ENCODE data around the gene PRR36.

PRR36 gene

GRCh38 chr19:7879111-7879807, 5.1 kb upstream of the PRR36 start:
- DNase-seq (ENCODE audit: low read depth) = no peak
- no peak overlapping the region for H3K4me3 ChIP-seq (ENCODE audit: control insufficient read depth, low read depth, low read length)
- TF ChIP-seq CTCF (conservative IDR thresholded peaks at IDR 0.05; ENCODE audit: control insufficient read depth, insufficient read depth, low read depth, low read length) = no peak

DNA sequence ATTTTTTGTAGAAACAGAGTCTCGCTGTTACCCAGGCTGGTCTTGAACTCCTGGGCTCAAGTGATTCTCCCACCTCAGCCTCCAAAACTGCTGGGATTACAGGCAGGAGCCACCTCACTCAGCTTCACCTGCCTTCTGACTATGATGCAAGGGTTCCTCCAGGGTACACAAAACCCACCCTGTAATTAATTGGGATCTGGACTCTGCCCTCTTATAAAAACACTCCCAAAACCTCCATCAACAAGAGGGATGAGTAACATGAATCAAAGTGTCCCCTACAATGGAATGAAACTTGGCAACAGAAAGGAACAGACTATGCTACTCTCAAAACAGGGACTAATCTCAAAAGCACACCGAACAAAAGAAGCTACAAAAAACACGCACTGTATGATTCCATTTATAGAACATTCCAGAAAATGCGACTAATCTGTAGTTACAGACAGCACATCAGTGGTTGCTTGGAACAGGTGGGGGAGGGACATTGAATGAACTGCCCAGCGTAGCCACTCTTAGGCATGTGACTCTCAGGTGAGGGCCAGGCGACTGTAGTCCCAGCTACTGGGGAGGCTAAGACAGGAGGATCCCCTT, 3.2 kb upstream of the PRR36 start:
- no peak overlapping the region for H3K4me3 ChIP-seq (ENCODE audit: control insufficient read depth, low read depth, low read length)
- no peak for TF ChIP-seq CTCF (conservative IDR thresholded peaks at IDR 0.05; ENCODE audit: control insufficient read depth, insufficient read depth, low read depth, low read length)
- no peak for DNase-seq (ENCODE audit: low read depth)

DNA sequence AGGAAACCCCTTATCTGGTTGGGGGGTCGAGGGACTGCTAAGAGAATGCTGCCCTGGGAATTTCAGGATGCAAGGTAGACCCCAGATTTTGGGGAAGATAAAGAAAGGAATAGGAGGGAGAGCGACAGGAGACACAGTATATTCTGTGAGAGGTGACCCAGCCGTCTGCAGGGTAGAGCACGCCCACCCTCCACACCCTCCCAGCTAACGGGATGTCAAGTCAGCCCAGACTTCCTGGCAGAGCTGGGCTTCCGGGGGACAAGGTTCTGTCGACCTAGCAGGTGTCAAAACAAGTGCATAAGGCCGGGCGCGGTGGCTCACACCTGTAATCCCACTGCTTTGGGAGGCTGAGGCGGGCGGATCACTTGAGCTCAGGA, 695 bp upstream of the PRR36 start:
- H3K4me3 ChIP-seq (ENCODE audit: control insufficient read depth, low read depth, low read length) = no peak overlapping the region
- no peak for TF ChIP-seq CTCF (conservative IDR thresholded peaks at IDR 0.05; ENCODE audit: control insufficient read depth, insufficient read depth, low read depth, low read length)
- no peak for DNase-seq (ENCODE audit: low read depth)

GRCh38 chr19:7873304-7874075, 700 bp downstream of the PRR36 start:
- no peak overlapping the region for H3K4me3 ChIP-seq (ENCODE audit: control insufficient read depth, low read depth, low read length)
- TF ChIP-seq CTCF (conservative IDR thresholded peaks at IDR 0.05; ENCODE audit: control insufficient read depth, insufficient read depth, low read depth, low read length) = no peak
- DNase-seq (ENCODE audit: low read depth) = no peak

GRCh38 chr19:7872306-7873204, 1.6 kb downstream of the PRR36 start:
- H3K4me3 ChIP-seq (ENCODE audit: control insufficient read depth, low read depth, low read length) = no peak overlapping the region
- TF ChIP-seq CTCF (conservative IDR thresholded peaks at IDR 0.05; ENCODE audit: control insufficient read depth, insufficient read depth, low read depth, low read length) = no peak
- DNase-seq (ENCODE audit: low read depth) = no peak
